ENCODE results near the gene CLPTM1L.

GRCh38 chr5:1364211-1364610, 19.3 kb upstream of the CLPTM1L start:
- TF ChIP-seq CTCF (conservative IDR thresholded peaks at IDR 0.05; ENCODE audit: low read length) (no peak), EZH2phosphoT487 (IDR thresholded peaks at IDR 0.05; ENCODE audit: borderline replicate concordance, low read depth, low read length) (no peak)
